ENCODE results near the gene GRM4. TPM values are rescaled to one million over a fixed set of nuclear protein-coding genes. Genes with fewer than 3 reads are reported as not detected.

Gene GRM4
- total RNA-seq, 1 experiment from 2014 or later: 0.41 TPM

- intact Hi-C loops (cut with micrococcal nuclease; ENCODE audit: unreplicated experiment): no loop called here
- DNase-seq (ENCODE audit: low spot score): no peak
- H3K4me1 ChIP-seq (ENCODE audit: insufficient read depth, low read length, poor library complexity, severe bottlenecking): peaks cover 14% of the 10 kb centered on the region
- ChIA-PET POLR2A (ENCODE audit: low non-redundant PET) (no interaction called here), CTCF (no interaction called here)
- H3K27me3 ChIP-seq (replicated peaks; ENCODE audit: insufficient read depth, low read depth, low read length, poor library complexity): no peaks in the 10 kb centered on the region
- H3K27ac ChIP-seq (ENCODE audit: low read depth, low read length, poor library complexity, severe bottlenecking): no peak overlapping the region
- no peak for TF ChIP-seq EZH2 (IDR thresholded peaks at IDR 0.05; ENCODE audit: borderline replicate concordance, low read depth, low read length, poor library complexity, severe bottlenecking)
- TF ChIP-seq, protein P1, sequence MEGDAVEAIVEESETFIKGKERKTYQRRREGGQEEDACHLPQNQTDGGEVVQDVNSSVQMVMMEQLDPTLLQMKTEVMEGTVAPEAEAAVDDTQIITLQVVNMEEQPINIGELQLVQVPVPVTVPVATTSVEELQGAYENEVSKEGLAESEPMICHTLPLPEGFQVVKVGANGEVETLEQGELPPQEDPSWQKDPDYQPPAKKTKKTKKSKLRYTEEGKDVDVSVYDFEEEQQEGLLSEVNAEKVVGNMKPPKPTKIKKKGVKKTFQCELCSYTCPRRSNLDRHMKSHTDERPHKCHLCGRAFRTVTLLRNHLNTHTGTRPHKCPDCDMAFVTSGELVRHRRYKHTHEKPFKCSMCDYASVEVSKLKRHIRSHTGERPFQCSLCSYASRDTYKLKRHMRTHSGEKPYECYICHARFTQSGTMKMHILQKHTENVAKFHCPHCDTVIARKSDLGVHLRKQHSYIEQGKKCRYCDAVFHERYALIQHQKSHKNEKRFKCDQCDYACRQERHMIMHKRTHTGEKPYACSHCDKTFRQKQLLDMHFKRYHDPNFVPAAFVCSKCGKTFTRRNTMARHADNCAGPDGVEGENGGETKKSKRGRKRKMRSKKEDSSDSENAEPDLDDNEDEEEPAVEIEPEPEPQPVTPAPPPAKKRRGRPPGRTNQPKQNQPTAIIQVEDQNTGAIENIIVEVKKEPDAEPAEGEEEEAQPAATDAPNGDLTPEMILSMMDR (conservative IDR thresholded peaks at IDR 0.05; ENCODE audit: low read depth, low read length): no peak
- no peak overlapping the region for H3K4me3 ChIP-seq (ENCODE audit: low read depth, low read length, poor library complexity, severe bottlenecking)
- no peaks in the 10 kb centered on the region for H3K9me3 ChIP-seq (ENCODE audit: low read depth, low read length, poor library complexity, severe bottlenecking)
- BruUV-seq (replicated peaks): no TSS peak
- H3K36me3 ChIP-seq (ENCODE audit: insufficient read depth, low read length, poor library complexity, severe bottlenecking): no peaks in the 10 kb centered on the region
These were observed 152.8 kb downstream of the GRM4 start for GRCh38 chr6:33993091-33993490.

GRCh38 chr6:33992191-33992590 is 153.7 kb downstream of the GRM4 start:
- BruUV-seq (replicated peaks): no TSS peak
- ChIA-PET CTCF (no interaction called here), POLR2A (ENCODE audit: low non-redundant PET) (no interaction called here)
- H3K9me3 ChIP-seq (ENCODE audit: low read depth, low read length, poor library complexity, severe bottlenecking): no peaks in the 10 kb centered on the region
- H3K36me3 ChIP-seq (ENCODE audit: insufficient read depth, low read length, poor library complexity, severe bottlenecking): no peaks in the 10 kb centered on the region
- H3K27me3 ChIP-seq (replicated peaks; ENCODE audit: insufficient read depth, low read depth, low read length, poor library complexity): no peaks in the 10 kb centered on the region
- intact Hi-C loops (cut with micrococcal nuclease; ENCODE audit: unreplicated experiment): no loop called here
- H3K27ac ChIP-seq (ENCODE audit: low read depth, low read length, poor library complexity, severe bottlenecking): no peak overlapping the region
- H3K4me1 ChIP-seq (ENCODE audit: insufficient read depth, low read length, poor library complexity, severe bottlenecking): peaks cover 14% of the 10 kb centered on the region
- no peak for DNase-seq (ENCODE audit: low spot score)
- no peak for TF ChIP-seq EZH2 (IDR thresholded peaks at IDR 0.05; ENCODE audit: borderline replicate concordance, low read depth, low read length, poor library complexity, severe bottlenecking)
- TF ChIP-seq, protein P1 (conservative IDR thresholded peaks at IDR 0.05; ENCODE audit: low read depth, low read length): no peak
- H3K4me3 ChIP-seq (ENCODE audit: low read depth, low read length, poor library complexity, severe bottlenecking): no peak overlapping the region

DNA sequence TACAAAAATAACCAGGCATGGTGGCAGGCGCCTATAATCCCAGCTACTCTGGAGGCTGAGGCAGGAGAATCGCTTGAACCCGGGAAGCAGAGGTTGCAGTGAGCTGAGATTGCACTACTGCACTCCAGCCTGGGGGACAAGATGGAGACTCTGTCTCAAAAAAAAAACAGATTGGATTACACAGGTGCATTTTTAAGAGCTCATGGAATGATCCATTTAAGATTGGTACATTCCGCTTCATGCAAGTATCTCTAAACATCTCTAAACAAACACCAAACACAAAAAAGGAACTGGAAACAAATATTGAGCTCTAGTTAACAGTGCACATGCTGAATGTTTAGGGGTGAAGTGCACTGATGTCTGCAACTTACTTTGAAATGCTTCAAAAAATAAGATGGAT is 154.3 kb downstream of the GRM4 start:
- no TSS peak for BruUV-seq (replicated peaks)
- H3K36me3 ChIP-seq (ENCODE audit: insufficient read depth, low read length, poor library complexity, severe bottlenecking): no peaks in the 10 kb centered on the region
- peaks cover 14% of the 10 kb centered on the region for H3K4me1 ChIP-seq (ENCODE audit: insufficient read depth, low read length, poor library complexity, severe bottlenecking)
- DNase-seq (ENCODE audit: low spot score): no peak
- no peak overlapping the region for H3K4me3 ChIP-seq (ENCODE audit: low read depth, low read length, poor library complexity, severe bottlenecking)
- TF ChIP-seq, protein P1 (conservative IDR thresholded peaks at IDR 0.05; ENCODE audit: low read depth, low read length): no peak
- no peak for TF ChIP-seq EZH2 (IDR thresholded peaks at IDR 0.05; ENCODE audit: borderline replicate concordance, low read depth, low read length, poor library complexity, severe bottlenecking)
- H3K27me3 ChIP-seq (replicated peaks; ENCODE audit: insufficient read depth, low read depth, low read length, poor library complexity): no peaks in the 10 kb centered on the region
- H3K9me3 ChIP-seq (ENCODE audit: low read depth, low read length, poor library complexity, severe bottlenecking): no peaks in the 10 kb centered on the region
- no peak overlapping the region for H3K27ac ChIP-seq (ENCODE audit: low read depth, low read length, poor library complexity, severe bottlenecking)
- POLR2A ChIA-PET (ENCODE audit: low non-redundant PET): no interaction called here
- CTCF ChIA-PET: no interaction called here
- intact Hi-C loops (cut with micrococcal nuclease; ENCODE audit: unreplicated experiment): no loop called here
